Mesothelial cell of epicardium (in vitro differentiated cells): ENCODE measurements around the gene ATP6V1C2. TPM values are rescaled to one million over a fixed set of nuclear protein-coding genes. Genes with fewer than 3 reads are reported as not detected.
"Not testable (repeated sequence)": the region's sequence is repeated elsewhere in the genome, so short reads cannot be mapped to it uniquely, and the experiment has no call there.

Experiments used
- DNase-seq, 2 experiments: peaks; one replicate each; pipeline ENCODE4 v3.0.0; 2021; ENCODE audit warnings: low spot score in 2 of 2; ENCODE audit not compliant: unreplicated experiment in 2 of 2
- H3K27ac Mint-ChIP-seq: 2 replicates; pipeline ENCODE4 v1.8.0; 2021; ENCODE audit warnings: mixed read lengths
- H3K27me3 Mint-ChIP-seq: 2 replicates; pipeline ENCODE4 v1.8.0; 2021; ENCODE audit warnings: low read depth, mixed read lengths
- H3K36me3 Mint-ChIP-seq: 2 replicates; pipeline ENCODE4 v1.8.0; 2021; ENCODE audit warnings: mixed read lengths
- H3K4me1 Mint-ChIP-seq: 2 replicates; pipeline ENCODE4 v1.8.0; 2021; ENCODE audit warnings: mixed read lengths
- H3K4me3 Mint-ChIP-seq: 2 replicates; pipeline ENCODE4 v1.8.0; 2021; ENCODE audit warnings: mild to moderate bottlenecking, moderate library complexity, mixed read lengths
- H3K9me3 Mint-ChIP-seq: 2 replicates; pipeline ENCODE4 v1.8.0; 2021; ENCODE audit warnings: mixed read lengths
- CTCF ChIP-seq: fragments of 200-600 bp; sonication (generic); IDR thresholded peaks from one replicate; pipeline ENCODE4 v1.5.0; 2021; ENCODE audit warnings: antibody characterized with exemption; ENCODE audit not compliant: unreplicated experiment
- total RNA-seq: library from RNA; stranded (reverse); gene quantifications from 3 replicates; pipeline ENCODE4 v1.2.1, GENCODE V29; 2021

Gene ATP6V1C2
- total RNA-seq, 1 donor from 2014 or later, result 0.09 TPM

DNA sequence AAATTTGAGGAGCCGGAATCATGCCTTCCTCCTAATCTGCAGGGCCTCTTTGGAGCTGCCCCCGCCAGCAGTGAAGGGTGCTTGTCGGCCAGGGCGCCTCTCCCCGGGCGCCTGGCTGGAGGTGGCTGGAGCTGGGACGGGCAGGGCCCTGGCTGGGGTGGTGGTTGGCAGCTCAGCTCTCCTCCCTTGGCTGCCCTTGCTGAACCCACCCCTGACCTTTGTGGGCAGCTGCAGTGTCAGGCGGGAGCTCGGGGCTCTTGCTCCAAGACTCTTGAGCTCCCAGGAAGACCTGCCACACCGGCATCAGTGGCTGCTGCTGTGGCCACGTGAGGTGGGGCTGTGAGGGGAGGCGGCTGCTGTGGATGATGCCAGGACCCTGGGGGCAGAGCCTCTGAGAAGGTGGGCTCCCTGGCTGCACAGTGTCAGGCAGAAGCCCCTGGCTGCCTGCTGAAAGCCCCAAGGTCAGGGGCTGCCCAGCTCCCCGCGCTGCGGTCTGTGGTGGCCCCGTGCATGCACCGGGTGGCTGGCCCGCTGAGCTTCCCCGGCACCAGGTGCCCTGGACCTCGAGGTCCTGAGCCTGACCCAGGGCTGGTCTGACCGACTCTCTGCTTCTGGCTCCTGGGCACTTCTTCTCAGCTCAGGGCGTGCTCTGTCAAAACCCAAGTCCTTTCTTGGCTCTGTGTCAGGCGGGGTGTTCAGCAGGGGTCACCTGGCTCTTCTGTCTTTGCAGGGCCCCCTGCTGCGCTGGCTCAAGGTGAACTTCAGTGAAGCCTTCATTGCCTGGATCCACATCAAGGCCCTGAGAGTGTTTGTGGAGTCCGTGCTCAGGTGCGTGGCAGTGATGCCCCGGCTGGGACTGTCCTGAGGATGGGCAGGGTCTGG, 56.7 kb downstream of the ATP6V1C2 start:
- no peak overlapping the region for H3K4me3 Mint-ChIP-seq
- peaks cover 21% of the 10 kb centered on the region for H3K36me3 Mint-ChIP-seq
- peaks cover 15% of the 10 kb centered on the region for H3K4me1 Mint-ChIP-seq
- H3K9me3 Mint-ChIP-seq, result no peaks in the 10 kb centered on the region
- no peaks in the 10 kb centered on the region for H3K27me3 Mint-ChIP-seq
- TF ChIP-seq CTCF, result no peak
- no peak overlapping the region for H3K27ac Mint-ChIP-seq
- no peak for DNase-seq

GRCh38 chr2:10778724-10779115, 57.3 kb downstream of the ATP6V1C2 start:
- Mint-ChIP-seq H3K36me3 (peaks cover 27% of the 10 kb centered on the region), H3K4me1 (peaks cover 12% of the 10 kb centered on the region), H3K27ac (no peak overlapping the region), H3K4me3 (no peak overlapping the region), H3K27me3 (no peaks in the 10 kb centered on the region), H3K9me3 (no peaks in the 10 kb centered on the region)
- TF ChIP-seq CTCF, result no peak
- DNase-seq, result no peak

GRCh38 chr2:10779776-10780490, 58.5 kb downstream of the ATP6V1C2 start:
- Mint-ChIP-seq H3K9me3 (no peaks in the 10 kb centered on the region), H3K36me3 (peaks cover 38% of the 10 kb centered on the region), H3K27ac (peak overlapping the region; percentile 25), H3K4me3 (no peak overlapping the region), H3K4me1 (peaks cover 1% of the 10 kb centered on the region), H3K27me3 (no peaks in the 10 kb centered on the region)
- no peak for TF ChIP-seq CTCF
- no peak for DNase-seq

DNA sequence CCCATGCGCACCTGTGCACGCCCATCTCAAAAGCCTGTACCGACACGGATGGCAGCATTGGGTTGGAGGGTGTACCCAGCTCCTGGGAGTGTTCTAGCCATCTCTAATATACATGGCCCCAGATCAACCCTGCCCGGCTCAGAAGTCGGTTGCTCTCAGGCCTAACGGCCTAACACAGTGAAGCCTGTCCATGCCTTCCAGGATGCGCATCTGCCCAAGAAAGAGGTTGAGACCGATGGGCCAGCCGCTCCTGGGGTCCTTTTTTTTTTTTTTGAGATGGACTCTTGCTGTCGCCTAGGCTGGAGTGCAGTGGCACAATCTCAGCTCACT, 59.0 kb downstream of the ATP6V1C2 start:
- peak overlapping the region; percentile 25 for H3K27ac Mint-ChIP-seq
- H3K27me3 Mint-ChIP-seq, result no peaks in the 10 kb centered on the region
- H3K4me1 Mint-ChIP-seq, result no peaks in the 10 kb centered on the region
- no peak for TF ChIP-seq CTCF
- no peak overlapping the region for H3K4me3 Mint-ChIP-seq
- no peaks in the 10 kb centered on the region for H3K9me3 Mint-ChIP-seq
- H3K36me3 Mint-ChIP-seq, result peaks cover 43% of the 10 kb centered on the region
- no peak for DNase-seq

- not testable (repeated sequence) for H3K4me3 Mint-ChIP-seq, H3K4me1 Mint-ChIP-seq, H3K27me3 Mint-ChIP-seq, H3K9me3 Mint-ChIP-seq, H3K27ac Mint-ChIP-seq, DNase-seq
- H3K36me3 Mint-ChIP-seq, result peaks cover 43% of the 10 kb centered on the region
Observed at GRCh38 chr2:10780821-10781220, 59.4 kb downstream of the ATP6V1C2 start.

DNA sequence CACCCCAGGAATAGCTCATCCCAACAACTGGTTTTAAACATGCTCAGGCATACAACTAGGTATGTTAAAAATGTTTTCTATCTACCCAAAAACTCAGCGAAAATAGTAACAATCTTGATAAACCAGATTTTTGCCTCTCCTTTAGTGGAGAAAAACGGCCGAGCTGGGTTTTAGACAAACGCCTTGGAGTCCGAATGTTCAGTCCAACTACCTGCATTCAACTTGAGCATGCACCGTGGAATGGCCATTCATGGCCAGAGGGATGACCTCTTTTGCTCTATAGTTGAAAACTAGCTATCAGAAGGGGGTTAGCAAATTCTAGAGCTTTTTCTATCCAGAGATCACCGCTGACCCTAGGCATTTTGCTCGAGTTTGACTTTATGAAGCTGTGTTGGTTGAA, 60.3 kb downstream of the ATP6V1C2 start:
- Mint-ChIP-seq H3K27me3 (no peaks in the 10 kb centered on the region), H3K27ac (no peak overlapping the region), H3K36me3 (peaks cover 50% of the 10 kb centered on the region), H3K9me3 (no peaks in the 10 kb centered on the region), H3K4me3 (no peak overlapping the region), H3K4me1 (no peaks in the 10 kb centered on the region)
- no peak for TF ChIP-seq CTCF
- no peak for DNase-seq
